Stimulated activated CD4-positive, alpha-beta T cell treated with anti-CD3 and anti-CD28 coated beads, Interleukin-2, amount 100 ng/mL, for 48 hours (primary cell): ENCODE data around the gene SLC35A3.
"Not testable (repeated sequence)": the region's sequence is repeated elsewhere in the genome, so short reads cannot be mapped to it uniquely, and the experiment has no call there.

ENCODE experiments used
- DNase-seq, 2 donors: peaks; one replicate each; pipeline ENCODE4 v3.0.0-alpha.2; 2020

The SLC35A3 gene

DNA sequence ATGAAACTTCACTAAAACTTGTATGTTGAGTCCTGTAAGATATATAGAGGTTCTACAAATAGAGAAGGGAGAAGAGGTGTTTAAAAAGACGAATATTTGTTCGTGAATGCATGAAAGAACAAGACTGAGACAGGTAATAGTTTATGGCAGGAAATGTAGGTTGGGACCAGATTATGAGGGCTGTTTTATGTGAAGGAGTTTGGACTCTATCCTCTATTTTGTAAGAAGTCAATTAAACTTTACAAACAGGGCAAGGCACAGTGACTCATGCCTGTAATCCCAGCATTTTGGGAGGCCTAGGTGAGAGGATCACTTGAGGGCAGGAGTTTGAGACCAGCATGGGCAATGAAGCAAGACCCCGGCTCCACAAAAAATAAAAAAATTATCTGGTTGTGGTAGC is 5.7 kb downstream of the SLC35A3 start:
- no peak for DNase-seq

GRCh38 chr1:99977326-99977725 is 7.5 kb downstream of the SLC35A3 start:
- DNase-seq: not testable (repeated sequence)

- no peak for DNase-seq
Measured at GRCh38 chr1:99978218-99978617, 8.4 kb downstream of the SLC35A3 start.

DNA sequence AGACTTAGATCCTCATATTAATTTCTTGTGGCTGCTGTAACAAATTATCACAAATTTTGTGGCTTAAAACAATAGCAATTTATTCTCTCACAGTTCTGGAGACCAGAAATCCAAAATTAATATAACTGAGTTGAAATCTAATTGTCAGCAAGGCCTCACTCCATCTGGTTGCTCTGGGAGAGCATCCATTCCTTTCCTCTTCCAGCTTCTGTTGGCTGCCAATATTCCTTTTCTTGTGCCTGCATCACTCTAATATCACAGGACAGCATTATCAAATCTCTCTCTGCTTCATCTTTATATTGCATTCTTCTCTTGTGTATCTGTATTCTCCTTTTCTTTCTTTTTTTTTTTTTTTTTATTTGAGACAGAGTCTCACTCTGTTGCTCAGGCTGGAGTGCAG is 9.3 kb downstream of the SLC35A3 start:
- no peak for DNase-seq

- no peak for DNase-seq
Measured at GRCh38 chr1:99980928-99981327, 11.1 kb downstream of the SLC35A3 start.

- DNase-seq: no peak
Measured at GRCh38 chr1:99986656-99987225, 16.9 kb downstream of the SLC35A3 start.

GRCh38 chr1:99988210-99988765 is 18.5 kb downstream of the SLC35A3 start:
- DNase-seq: no peak

DNA sequence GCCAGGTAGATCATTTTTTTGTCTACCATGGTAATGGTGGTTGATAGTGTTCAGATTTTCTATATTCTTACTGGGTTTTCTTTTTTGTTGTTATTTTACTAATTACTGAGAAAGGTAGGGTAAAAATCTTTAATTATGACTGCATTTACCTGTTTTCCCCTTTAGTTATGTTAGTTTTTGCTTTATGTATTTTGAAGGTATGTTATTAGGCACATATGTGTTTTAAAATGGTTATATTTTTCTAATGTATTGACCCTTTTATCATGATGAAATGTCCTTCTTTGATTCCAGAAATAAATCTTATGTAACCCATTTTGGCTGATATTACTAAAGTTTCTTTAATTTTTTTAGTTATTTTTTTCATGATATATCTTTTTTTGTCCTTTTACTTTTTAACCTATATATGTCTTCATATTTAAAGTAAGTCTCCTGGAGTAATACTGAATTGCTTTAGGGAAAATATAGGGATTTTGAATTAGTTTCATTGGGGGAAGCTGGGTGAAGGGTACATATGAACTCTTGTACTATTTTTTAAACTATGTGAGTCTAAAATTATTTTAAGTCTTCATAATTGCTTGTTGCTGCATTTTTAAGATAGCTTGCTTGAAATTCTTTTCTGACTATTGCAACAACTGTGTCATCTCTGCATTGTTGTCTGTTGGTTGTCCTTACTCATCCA is 22.4 kb downstream of the SLC35A3 start:
- no peak for DNase-seq

- no peak for DNase-seq
Measured at GRCh38 chr1:99992760-99993467, 23.1 kb downstream of the SLC35A3 start.

- no peak for DNase-seq
Measured at GRCh38 chr1:99993468-99993845, 23.7 kb downstream of the SLC35A3 start.

DNA sequence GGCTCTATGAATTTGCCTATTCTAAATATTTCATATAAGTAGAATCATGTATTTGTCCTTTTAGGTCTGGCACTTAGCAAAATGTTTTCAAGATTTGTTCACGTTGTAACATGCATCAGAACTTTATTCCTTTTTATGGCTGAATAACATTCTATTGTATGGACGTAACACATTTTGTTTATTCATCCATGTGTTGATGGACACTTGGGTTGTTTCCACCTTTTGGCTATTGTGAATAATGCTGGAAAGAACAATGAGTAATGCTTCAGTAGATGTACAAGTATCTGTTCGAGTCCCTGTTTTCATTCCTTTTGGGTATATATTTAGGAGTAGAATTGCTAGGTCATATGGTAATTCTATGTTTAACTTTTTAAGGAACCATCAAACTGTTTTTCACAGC is 24.7 kb downstream of the SLC35A3 start:
- no peak for DNase-seq

DNA sequence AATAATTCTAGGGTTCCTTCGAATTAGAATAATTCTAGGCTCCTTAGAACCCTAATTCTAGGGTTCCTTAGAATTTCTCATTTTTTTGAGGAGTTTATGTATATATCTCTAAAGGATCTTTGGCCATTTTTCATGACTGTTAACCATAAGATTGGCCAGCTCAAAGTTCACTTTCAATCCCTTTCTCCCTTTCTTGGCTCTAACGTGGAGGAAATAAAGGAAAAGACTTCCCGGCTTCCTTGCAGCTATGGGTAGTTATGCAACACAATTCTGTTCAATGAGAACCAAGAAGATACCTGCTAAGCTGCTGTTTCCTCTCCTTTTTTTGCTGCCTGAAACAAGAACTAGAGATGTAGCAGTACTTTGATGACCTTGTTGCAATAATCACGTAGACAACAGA is 27.2 kb downstream of the SLC35A3 start:
- DNase-seq: no peak

GRCh38 chr1:100001462-100001861 is 31.7 kb downstream of the SLC35A3 start:
- DNase-seq: no peak

GRCh38 chr1:100005424-100005823 is 35.6 kb downstream of the SLC35A3 start:
- DNase-seq: no peak

- DNase-seq: no peak
Measured at GRCh38 chr1:100006688-100007087, 36.9 kb downstream of the SLC35A3 start.

GRCh38 chr1:100009458-100009857 is 39.7 kb downstream of the SLC35A3 start:
- no peak for DNase-seq

- DNase-seq: no peak
Measured at GRCh38 chr1:100010804-100011203, 41.0 kb downstream of the SLC35A3 start.

DNA sequence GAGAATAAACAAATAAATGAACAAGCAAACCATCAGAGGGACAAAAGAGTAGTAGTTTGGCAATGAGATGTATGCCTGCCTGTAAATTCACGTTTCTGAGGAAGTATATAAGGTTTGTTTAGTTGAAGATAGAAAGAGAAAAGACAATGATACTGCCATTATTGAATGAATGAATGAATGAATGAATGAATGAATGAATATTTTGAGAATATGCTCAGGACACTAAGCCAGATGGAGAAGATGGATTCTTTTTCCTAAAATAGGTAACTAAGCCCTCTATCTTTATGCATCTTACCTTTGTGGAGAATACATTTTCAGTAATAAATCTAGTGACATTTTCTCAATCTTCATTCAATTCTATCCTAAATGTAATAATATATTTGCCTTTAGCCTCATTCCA is 49.4 kb downstream of the SLC35A3 start:
- no peak for DNase-seq

GRCh38 chr1:100023482-100023881 is 53.7 kb downstream of the SLC35A3 start:
- no peak for DNase-seq

DNA sequence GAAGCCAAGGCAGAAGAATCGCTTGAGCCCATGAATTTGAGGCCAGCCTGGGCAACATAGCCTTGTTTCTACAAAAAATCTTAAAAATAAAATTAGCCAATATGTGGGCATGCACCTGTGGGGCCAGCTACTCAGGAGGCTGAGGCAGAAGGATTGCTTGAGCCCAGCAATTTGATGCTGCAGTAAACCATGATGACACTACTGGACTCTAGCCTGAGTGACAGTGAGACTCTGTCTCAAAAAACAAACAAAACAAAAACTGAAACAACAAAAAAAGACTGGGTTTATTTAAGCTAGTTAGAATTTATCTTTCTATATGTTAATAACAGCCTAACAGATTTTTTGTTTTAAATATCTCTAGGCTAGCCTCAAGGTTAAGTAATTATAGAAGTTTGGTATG is 57.4 kb downstream of the SLC35A3 start:
- no peak for DNase-seq

DNA sequence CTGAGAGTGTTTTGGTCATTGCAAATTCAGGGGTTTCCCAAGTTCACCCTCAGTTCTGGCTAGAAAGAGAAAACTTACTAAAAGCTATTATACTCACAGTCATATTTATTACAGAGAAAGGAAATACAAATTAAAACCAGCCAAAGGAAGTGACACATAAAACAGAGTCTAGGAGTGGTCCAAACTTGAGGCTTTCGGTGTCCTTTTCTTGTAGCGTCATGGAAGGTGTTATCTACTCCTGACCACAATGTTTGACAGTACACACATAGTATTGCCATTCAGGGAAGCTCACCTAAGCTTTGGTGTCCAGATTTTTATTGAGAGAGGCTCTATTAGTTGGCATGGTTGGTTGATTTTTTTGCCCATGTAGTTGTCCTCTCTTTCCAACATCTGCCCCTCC is 59.0 kb downstream of the SLC35A3 start:
- no peak for DNase-seq

- DNase-seq: no peak
Measured at GRCh38 chr1:100034470-100034869, 64.7 kb downstream of the SLC35A3 start.

DNA sequence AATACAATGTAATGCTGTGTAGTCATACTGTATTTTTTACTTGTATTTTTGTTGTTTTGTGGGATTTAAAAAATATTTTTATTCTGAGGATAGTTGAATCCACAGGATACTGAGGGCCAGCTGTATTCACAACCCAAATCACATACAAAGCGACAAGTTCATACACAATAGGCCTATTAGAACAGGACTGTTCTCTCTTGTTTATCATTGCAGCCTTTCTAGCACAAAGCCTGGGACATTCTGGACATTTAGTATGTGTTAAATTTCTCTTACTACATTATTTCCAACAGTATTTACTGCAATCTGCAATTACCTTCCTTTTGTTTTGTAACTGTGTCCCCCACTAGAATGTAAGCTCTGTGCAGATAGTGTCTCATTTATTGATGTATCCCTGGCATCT is 65.4 kb downstream of the SLC35A3 start:
- DNase-seq: no peak
